T-helper 1 cell treated with Interleukin-12 subunit alpha and Interleukin-12 subunit beta and Interleukin-4 antibody, amounts not matched to agents 30 μg/mL and 1 μg/mL, for 36 hours (primary cell): Measurements from ENCODE around the gene RCBTB2.

Experiments used
- H3K27ac Mint-ChIP-seq: one replicate; pipeline ENCODE4 v1.8.0; 2021; ENCODE audit warnings: mild to moderate bottlenecking, mixed read lengths
- H3K27me3 Mint-ChIP-seq: one replicate; pipeline ENCODE4 v1.8.0; 2021; ENCODE audit warnings: low read depth, mixed read lengths
- H3K36me3 Mint-ChIP-seq: one replicate; pipeline ENCODE4 v1.8.0; 2021; ENCODE audit warnings: low read depth, mixed read lengths
- H3K4me1 Mint-ChIP-seq: one replicate; pipeline ENCODE4 v1.8.0; 2021; ENCODE audit warnings: low read depth, mixed read lengths
- H3K4me3 Mint-ChIP-seq: one replicate; pipeline ENCODE4 v1.8.0; 2021; ENCODE audit warnings: mild to moderate bottlenecking, moderate library complexity, mixed read lengths
- H3K9me3 Mint-ChIP-seq: one replicate; pipeline ENCODE4 v1.8.0; 2021; ENCODE audit warnings: mixed read lengths

Gene RCBTB2

GRCh38 chr13:48551329-48551728, 18.4 kb upstream of the RCBTB2 start:
- Mint-ChIP-seq H3K27me3 (peaks cover 64% of the 10 kb centered on the region), H3K4me1 (no peaks in the 10 kb centered on the region), H3K4me3 (no peak overlapping the region), H3K9me3 (peaks cover 46% of the 10 kb centered on the region), H3K36me3 (peaks cover 18% of the 10 kb centered on the region), H3K27ac (no peak overlapping the region)

- H3K27ac Mint-ChIP-seq, result no peak overlapping the region
- peaks cover 12% of the 10 kb centered on the region for H3K36me3 Mint-ChIP-seq
- peaks cover 66% of the 10 kb centered on the region for H3K27me3 Mint-ChIP-seq
- H3K4me3 Mint-ChIP-seq, result no peak overlapping the region
- H3K9me3 Mint-ChIP-seq, result peaks cover 32% of the 10 kb centered on the region
- H3K4me1 Mint-ChIP-seq, result no peaks in the 10 kb centered on the region
Observed at GRCh38 chr13:48549658-48550057, 16.8 kb upstream of the RCBTB2 start.

GRCh38 chr13:48547663-48548092, 14.8 kb upstream of the RCBTB2 start:
- Mint-ChIP-seq H3K27me3 (peaks cover 64% of the 10 kb centered on the region), H3K9me3 (peaks cover 29% of the 10 kb centered on the region), H3K4me3 (no peak overlapping the region), H3K27ac (no peak overlapping the region), H3K36me3 (peaks cover 12% of the 10 kb centered on the region), H3K4me1 (no peaks in the 10 kb centered on the region)

GRCh38 chr13:48545608-48546007, 12.7 kb upstream of the RCBTB2 start:
- peaks cover 14% of the 10 kb centered on the region for H3K9me3 Mint-ChIP-seq
- no peak overlapping the region for H3K4me3 Mint-ChIP-seq
- H3K36me3 Mint-ChIP-seq, result peaks cover 9% of the 10 kb centered on the region
- no peaks in the 10 kb centered on the region for H3K4me1 Mint-ChIP-seq
- H3K27ac Mint-ChIP-seq, result no peak overlapping the region
- H3K27me3 Mint-ChIP-seq, result peaks cover 48% of the 10 kb centered on the region

- peaks cover 32% of the 10 kb centered on the region for H3K27me3 Mint-ChIP-seq
Observed at GRCh38 chr13:48542581-48543341, 9.9 kb upstream of the RCBTB2 start.

GRCh38 chr13:48542138-48542537, 9.3 kb upstream of the RCBTB2 start:
- H3K9me3 Mint-ChIP-seq, result peaks cover 12% of the 10 kb centered on the region

More at GRCh38 chr13:48542581-48543341, 9.9 kb upstream of the RCBTB2 start:
- Mint-ChIP-seq H3K4me3 (no peak overlapping the region), H3K4me1 (no peaks in the 10 kb centered on the region), H3K27ac (no peak overlapping the region), H3K9me3 (peaks cover 6% of the 10 kb centered on the region), H3K36me3 (peaks cover 7% of the 10 kb centered on the region)

GRCh38 chr13:48539550-48539949, 6.7 kb upstream of the RCBTB2 start:
- Mint-ChIP-seq H3K9me3 (peaks cover 22% of the 10 kb centered on the region), H3K4me1 (peaks cover 2% of the 10 kb centered on the region), H3K27me3 (peaks cover 38% of the 10 kb centered on the region), H3K27ac (no peak overlapping the region), H3K36me3 (peaks cover 16% of the 10 kb centered on the region), H3K4me3 (no peak overlapping the region)

More at GRCh38 chr13:48542138-48542537, 9.3 kb upstream of the RCBTB2 start:
- Mint-ChIP-seq H3K4me1 (no peaks in the 10 kb centered on the region), H3K27me3 (peaks cover 35% of the 10 kb centered on the region), H3K36me3 (peaks cover 8% of the 10 kb centered on the region), H3K27ac (no peak overlapping the region), H3K4me3 (no peak overlapping the region)

- H3K4me1 Mint-ChIP-seq, result peaks cover 17% of the 10 kb centered on the region
- no peak overlapping the region for H3K27ac Mint-ChIP-seq
- H3K9me3 Mint-ChIP-seq, result peaks cover 22% of the 10 kb centered on the region
- peaks cover 16% of the 10 kb centered on the region for H3K36me3 Mint-ChIP-seq
- H3K4me3 Mint-ChIP-seq, result no peak overlapping the region
- peaks cover 31% of the 10 kb centered on the region for H3K27me3 Mint-ChIP-seq
Observed at GRCh38 chr13:48536621-48537250, 3.9 kb upstream of the RCBTB2 start.

- Mint-ChIP-seq H3K27me3 (peaks cover 31% of the 10 kb centered on the region), H3K27ac (no peak overlapping the region), H3K9me3 (peaks cover 22% of the 10 kb centered on the region), H3K36me3 (peaks cover 16% of the 10 kb centered on the region), H3K4me1 (peaks cover 26% of the 10 kb centered on the region), H3K4me3 (no peak overlapping the region)
Observed at GRCh38 chr13:48535766-48536165, 2.9 kb upstream of the RCBTB2 start.

GRCh38 chr13:48534911-48535501, 2.1 kb upstream of the RCBTB2 start:
- H3K27me3 Mint-ChIP-seq, result peaks cover 31% of the 10 kb centered on the region
- no peak overlapping the region for H3K27ac Mint-ChIP-seq
- H3K9me3 Mint-ChIP-seq, result peaks cover 22% of the 10 kb centered on the region
- peaks cover 29% of the 10 kb centered on the region for H3K4me1 Mint-ChIP-seq
- peaks cover 16% of the 10 kb centered on the region for H3K36me3 Mint-ChIP-seq
- peak overlapping the region; percentile 26 for H3K4me3 Mint-ChIP-seq

GRCh38 chr13:48533961-48534600, 1.2 kb upstream of the RCBTB2 start:
- Mint-ChIP-seq H3K4me3 (peak overlapping the region; percentile 90), H3K27me3 (peaks cover 29% of the 10 kb centered on the region), H3K4me1 (peaks cover 29% of the 10 kb centered on the region), H3K36me3 (peaks cover 14% of the 10 kb centered on the region), H3K27ac (peak overlapping the region; percentile 96), H3K9me3 (peaks cover 19% of the 10 kb centered on the region)

- Mint-ChIP-seq H3K4me3 (peak overlapping the region; percentile 90), H3K4me1 (peaks cover 29% of the 10 kb centered on the region), H3K36me3 (peaks cover 8% of the 10 kb centered on the region), H3K27me3 (peaks cover 14% of the 10 kb centered on the region), H3K27ac (peak overlapping the region; percentile 96), H3K9me3 (peaks cover 11% of the 10 kb centered on the region)
Observed at GRCh38 chr13:48532256-48532505, 699 bp downstream of the RCBTB2 start.

- Mint-ChIP-seq H3K36me3 (peaks cover 5% of the 10 kb centered on the region), H3K9me3 (peaks cover 9% of the 10 kb centered on the region), H3K27me3 (peaks cover 11% of the 10 kb centered on the region), H3K4me1 (peaks cover 29% of the 10 kb centered on the region), H3K27ac (peak overlapping the region; percentile 96), H3K4me3 (peak overlapping the region; percentile 90)
Observed at GRCh38 chr13:48531416-48532255, 1.2 kb downstream of the RCBTB2 start.

- Mint-ChIP-seq H3K27me3 (peaks cover 4% of the 10 kb centered on the region), H3K27ac (no peak overlapping the region), H3K4me1 (peaks cover 29% of the 10 kb centered on the region), H3K36me3 (peaks cover 4% of the 10 kb centered on the region), H3K4me3 (peak overlapping the region; percentile 90), H3K9me3 (peaks cover 4% of the 10 kb centered on the region)
Observed at GRCh38 chr13:48530833-48531232, 2.0 kb downstream of the RCBTB2 start.
